Renal cortical epithelial cell (primary cell): ENCODE results near the gene COPG2. TPM values are rescaled to one million over a fixed set of nuclear protein-coding genes. Genes with fewer than 3 reads are reported as not detected.

ENCODE experiments used
- DNase-seq: peaks from one replicate; pipeline ENCODE4 v3.0.0-alpha.2; 2011; ENCODE audit warnings: low read depth
- total RNA-seq: library from RNA; depleted of rRNA; stranded (reverse); fragments of >200 nt; gene quantifications from 2 replicates; pipeline ENCODE4 v1.2.3, GENCODE V29; 2014

The COPG2 gene
- total RNA-seq, 1 donor from 2014 or later: 38.7 TPM

- no peak for DNase-seq
Observed at GRCh38 chr7:130475776-130476175, 192.8 kb downstream of the COPG2 start.

GRCh38 chr7:130473876-130474275, 194.7 kb downstream of the COPG2 start:
- DNase-seq: no peak

GRCh38 chr7:130473289-130473688, 195.3 kb downstream of the COPG2 start:
- no peak for DNase-seq

- DNase-seq: no peak
Observed at GRCh38 chr7:130471974-130472373, 196.6 kb downstream of the COPG2 start.

GRCh38 chr7:130468612-130469011, 199.9 kb downstream of the COPG2 start:
- DNase-seq: no peak

GRCh38 chr7:130463553-130464434, 204.8 kb downstream of the COPG2 start:
- DNase-seq: no peak

DNA sequence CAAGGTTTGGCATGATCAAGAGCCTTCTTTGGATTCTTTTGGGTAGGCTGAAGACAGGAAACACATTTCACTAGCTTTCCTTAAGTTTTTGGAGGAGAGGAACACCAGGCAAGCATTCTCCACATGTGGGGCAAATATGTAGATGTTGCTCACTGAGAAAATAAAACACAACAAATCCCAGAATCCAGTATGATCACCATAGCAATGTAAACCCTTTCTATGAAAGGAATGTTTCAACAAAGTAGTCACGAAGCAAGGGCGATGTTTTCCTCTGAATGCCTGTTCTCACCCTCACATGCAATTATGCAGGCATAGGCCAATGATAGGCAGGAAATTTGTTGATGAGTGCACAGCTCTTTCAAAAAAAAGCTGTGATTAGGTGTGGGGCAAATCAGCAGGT, 207.3 kb downstream of the COPG2 start:
- DNase-seq: no peak

DNA sequence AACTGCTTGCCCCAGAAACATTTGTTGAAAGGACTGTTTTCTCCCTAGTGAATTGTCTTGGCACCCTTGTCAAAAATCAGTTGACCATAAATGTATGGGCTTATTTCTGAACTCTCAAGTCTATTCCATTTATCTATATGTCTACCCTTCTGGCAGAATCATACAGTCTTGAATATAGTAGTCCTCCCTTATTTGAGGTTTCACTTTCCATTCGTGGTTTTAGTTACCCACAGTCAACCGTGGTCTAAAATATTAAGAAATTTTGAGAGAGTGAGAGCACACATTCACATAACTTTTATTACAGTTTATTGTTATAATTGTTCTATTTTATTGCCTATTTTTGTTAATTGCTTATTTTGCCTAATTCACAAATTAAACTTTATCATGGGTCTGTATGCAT, 210.3 kb downstream of the COPG2 start:
- no peak for DNase-seq

Other genes with a start within 250 kb of the COPG2 start
- 11.3 and 18.7 TPM in 2 replicates for gene CEP41, start 227.7 kb downstream of the COPG2 start, total RNA-seq
- gene MEST, start 176.7 kb downstream of the COPG2 start, total RNA-seq: 6.1 and 66.2 TPM in 2 replicates
- gene TSGA13, start 17.8 kb upstream of the COPG2 start, total RNA-seq: not detected in 2 replicates
- gene KLF14, start 65.5 kb upstream of the COPG2 start, total RNA-seq: 0.05 TPM in 1 of 2 replicates, not detected in the other